ENCODE measurements around the gene DLG5.

Gene DLG5

DNA sequence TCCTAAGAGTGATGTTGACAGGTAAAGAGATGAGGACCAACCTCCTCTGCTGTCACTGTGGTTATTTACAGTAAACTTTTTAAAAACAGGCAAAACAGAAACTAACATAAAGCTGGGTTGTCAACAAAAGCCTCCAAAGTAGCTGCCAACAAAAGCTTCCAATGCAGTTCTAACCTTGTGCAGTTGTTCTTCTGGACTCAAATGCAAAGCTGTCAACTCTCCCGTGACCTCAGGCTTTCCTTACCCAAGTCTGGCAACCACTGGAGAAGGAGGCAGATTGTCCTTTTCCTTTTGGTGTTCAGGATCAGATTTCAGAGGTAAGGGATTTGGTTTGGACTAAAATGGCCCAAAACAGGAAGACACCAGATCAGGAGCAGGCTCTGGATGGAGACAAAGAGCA is 63.1 kb downstream of the DLG5 start:
- no peak for DNase-seq

DNA sequence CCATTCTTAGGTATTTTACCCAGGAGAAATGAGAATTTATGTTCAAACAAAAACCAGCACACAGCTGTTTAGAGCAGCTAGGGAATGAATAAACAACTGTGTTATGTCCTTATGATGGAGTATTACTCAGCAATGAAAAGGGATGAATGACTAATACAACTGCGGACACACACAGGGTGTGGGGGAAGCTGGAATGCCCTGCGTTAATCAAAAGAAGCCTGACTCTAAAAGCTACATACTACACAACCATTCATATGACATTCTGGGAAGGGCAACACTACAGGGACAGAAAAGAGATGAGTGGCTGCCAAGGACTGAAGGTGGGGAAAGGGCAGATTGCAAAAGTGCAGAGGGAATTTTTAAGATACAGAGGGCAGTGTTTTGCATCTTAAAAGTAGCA is 64.0 kb downstream of the DLG5 start:
- DNase-seq, result no peak

DNA sequence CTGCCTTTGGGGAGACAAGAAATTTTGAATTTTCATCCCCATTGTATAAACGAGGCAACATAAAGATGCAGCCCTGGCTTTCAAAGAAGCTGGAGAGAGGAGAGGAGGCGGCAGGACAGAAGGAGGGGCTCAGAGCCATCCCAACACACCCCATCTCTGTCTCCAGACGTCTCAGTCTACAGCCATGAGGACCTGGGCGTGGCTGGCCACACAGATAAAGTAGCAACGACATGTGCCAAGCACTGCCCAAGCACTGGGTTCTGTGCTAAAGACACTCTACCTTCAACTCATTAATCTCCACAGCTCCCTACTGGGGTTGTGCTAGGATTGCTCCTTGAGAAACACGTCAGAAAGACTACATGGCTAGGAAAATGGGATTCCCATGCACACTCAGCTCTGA is 65.2 kb downstream of the DLG5 start:
- DNase-seq, result no peak

DNA sequence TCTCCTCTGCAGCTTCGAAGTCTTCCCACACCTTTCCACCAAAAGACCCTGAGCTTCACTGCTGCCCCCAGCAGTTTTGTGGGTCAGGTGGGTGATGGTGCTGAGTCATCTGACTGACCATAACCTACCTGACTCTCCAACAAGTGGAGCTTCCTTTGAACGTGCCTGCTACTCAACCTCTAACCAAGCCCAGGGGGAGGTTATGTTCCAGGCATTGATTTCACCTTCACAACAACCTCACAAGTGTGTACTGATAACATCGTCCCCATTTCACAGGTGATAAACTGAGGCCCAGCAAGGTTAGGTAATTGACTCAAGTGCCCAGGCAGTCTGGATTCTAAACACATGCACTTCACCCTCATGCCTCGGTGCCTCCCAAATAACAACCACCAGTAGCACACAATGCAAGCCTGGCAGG is 66.7 kb downstream of the DLG5 start:
- no peak for DNase-seq

DNA sequence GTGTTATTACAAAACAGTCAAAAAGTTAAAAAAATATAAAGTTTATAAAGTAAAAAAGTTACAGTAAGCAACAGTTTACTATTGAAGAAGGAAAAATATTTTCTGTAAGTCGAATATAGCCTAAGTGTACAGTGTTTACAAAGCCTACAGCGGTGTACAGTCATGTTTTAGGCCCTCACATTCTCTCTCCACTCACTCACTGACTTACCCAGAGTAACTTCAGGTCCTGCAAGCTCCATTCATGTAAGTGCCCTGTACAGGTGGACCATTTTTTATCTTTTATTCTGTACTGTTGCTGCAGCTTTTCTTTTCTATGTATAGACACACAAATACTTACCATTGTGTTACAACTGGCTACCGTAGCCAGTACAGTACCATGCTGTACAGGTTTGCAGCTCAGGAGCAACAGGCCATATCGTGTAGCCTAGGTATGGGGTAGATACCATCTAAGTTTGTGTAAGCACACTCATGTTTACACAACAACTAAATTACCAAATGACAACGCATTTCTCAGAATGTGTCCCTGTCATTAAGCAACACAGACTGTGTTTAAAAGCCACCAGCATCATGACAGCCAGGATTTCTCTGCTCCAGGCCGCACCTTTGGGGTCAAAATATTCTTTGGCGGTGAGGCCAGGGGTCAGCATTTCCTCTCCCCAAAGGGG is 67.2 kb downstream of the DLG5 start:
- no peak for DNase-seq

DNA sequence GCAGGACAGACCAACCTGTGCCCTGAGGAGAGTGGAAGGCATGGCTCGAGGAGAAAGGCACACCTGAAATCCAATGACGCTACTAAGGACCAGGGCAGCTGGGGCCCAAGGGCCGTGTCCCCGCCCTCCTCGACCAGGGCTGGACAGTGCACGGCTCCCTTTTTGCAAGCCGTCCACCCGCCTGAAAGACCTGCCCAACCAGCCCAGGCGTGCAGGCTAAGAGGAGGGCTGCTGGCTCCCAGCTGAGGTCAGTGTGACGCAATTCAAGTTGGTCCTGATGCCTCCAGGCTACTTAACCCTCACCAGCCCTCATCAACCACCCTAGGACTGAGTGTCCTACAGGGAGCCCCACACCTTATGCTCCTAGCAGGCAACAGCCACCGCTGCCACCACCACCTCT is 69.3 kb downstream of the DLG5 start:
- no peak for DNase-seq

DNA sequence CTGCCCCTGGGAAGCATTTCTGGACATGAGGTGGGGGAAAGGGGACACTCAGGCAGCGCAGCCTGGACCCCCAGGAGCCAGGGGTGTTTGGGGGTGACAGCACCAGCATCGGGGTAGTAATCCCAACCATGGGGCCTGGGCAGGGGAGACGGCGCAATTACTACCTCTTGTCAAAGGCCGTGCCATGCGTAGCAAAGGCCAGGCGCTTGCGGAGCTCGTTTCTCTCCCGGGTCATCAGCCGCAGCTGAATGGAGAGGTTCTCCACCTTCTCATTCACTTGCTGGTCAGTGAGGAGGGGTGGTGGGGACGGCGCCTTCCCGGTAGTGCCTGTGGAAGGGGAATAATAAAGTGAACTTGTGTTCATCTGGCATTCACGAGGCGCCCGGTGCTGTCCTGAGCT is 70.0 kb downstream of the DLG5 start:
- no peak for DNase-seq

DNA sequence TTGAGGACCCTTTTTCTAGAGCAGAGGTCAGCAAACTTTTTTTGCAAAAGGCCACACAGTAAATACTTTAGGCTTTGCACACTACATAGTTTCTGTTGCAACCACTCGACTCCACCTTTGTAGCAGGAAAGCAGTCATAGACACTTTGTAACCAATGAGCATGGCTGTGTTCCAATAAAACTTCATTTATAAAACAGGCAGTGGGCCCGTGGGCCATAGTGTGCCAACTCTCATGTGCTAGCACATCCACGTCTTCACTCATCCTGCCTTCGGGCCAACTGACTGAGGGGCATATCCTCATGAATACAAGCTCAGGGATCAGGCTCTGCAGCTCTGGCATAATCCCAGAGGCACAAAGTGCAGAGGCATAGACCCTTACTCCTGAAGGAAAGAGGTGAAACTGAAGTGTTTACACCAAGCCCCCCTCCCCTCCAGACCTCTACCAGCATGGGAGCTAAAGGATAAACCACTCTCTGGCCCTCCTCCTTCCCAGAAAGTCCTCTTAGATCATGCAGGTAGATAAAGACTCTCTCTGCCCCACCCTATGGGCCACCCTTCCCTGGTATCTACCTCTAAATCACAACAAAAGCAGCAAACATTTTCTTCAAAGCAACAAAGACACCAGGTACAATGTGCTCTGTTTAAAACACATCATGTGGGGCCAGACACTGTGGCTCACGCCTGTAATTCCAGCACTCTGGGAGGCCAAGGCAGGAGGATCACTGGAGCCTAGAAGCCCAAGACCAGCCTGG is 71.0 kb downstream of the DLG5 start:
- no peak for DNase-seq

DNA sequence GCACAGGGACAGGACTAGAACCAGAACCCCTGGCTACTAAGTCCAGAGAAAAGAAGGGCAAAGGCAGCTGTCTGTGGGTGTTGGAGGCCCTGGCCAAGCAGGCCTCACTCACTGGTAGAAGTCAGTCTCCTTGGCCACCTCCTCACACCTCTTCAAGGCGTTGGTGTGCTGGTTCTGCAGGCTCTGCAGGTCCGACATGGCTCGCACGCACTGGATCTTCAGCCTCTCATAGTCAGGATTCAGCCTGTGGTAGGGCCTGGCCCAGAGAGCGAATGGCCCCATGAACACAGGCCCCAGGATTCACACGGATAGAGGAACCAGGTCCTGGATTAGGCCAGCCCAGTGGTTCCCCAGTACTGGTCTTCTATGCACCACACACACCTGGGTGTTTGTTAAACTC is 72.4 kb downstream of the DLG5 start:
- DNase-seq, result no peak

DNA sequence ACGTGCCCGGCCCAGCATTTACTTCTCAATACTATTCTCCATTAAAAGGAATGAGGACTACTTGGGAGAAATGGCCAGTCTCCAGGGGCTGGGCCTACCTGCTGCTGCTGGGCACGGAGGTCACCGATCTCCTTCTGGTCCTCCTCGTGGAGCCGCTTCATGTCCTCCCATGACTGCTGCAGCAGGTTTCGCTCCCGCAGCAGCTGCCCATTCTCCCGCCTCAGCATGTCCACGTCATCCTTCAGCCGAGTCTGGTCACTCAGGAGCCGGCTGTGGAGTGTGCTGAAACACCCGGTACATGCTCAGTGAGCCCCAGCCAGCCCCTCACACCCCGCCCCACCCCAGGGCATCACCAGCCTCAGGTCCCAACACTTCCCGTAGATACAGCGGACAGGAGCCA is 73.3 kb downstream of the DLG5 start:
- DNase-seq, result no peak

DNA sequence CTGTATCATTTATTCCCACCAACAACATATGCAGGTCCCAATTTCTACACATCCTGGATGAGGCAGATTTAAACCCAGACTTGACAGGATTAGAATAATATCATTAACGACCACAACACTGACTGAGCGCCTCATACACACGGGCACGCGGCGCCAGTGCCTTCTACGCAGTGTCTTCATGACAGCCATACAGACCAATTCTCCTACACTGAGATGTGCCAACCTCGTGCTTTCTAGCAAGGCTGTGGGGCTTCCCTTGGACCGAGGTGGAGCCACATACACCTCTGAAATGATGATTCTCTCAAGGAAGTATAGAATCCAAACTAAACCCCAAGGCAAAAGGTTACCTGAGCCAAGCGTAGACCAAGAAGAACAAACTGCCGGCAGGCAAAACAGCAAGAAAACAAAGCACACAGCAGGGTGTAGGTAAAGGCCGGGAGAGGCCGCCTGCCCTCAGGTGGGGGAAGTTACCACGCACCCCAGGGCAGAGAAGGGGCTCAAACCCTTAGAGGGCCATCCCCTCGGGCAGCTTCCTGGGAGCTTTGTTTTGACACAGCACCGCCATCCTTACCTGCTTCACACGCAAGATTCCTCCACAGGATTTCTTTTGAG is 75.8 kb downstream of the DLG5 start:
- DNase-seq, result no peak

DNA sequence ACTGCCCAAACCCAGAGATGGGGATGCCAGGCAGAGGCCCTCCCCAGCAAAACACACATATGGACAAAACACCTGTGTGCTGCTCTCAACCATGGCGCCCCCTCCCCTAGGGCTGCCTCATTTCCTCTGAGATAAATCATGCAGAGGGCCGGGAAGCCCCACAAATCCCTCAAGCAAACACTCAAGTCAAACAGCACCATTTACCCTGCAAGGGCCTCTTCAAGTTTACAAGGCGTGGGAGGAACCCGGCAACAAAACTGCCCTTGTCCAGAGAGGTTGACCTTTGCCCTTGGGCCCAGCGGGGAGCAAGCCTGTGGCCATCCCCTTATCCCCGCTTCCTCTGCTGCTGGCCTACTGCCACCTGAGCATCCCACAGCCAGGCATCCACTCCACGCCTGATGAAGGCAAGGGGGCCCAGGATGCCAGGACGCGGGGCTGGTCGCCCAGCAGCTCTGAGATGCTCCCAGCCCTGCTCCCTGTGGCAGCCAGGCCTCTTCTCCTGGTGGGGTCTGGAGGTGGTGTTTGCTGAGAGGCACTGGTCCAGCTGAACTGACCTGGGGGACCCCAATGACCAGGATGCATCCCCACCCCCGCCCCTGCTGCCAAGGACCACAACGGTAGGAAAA is 77.4 kb downstream of the DLG5 start:
- no peak for DNase-seq

DNA sequence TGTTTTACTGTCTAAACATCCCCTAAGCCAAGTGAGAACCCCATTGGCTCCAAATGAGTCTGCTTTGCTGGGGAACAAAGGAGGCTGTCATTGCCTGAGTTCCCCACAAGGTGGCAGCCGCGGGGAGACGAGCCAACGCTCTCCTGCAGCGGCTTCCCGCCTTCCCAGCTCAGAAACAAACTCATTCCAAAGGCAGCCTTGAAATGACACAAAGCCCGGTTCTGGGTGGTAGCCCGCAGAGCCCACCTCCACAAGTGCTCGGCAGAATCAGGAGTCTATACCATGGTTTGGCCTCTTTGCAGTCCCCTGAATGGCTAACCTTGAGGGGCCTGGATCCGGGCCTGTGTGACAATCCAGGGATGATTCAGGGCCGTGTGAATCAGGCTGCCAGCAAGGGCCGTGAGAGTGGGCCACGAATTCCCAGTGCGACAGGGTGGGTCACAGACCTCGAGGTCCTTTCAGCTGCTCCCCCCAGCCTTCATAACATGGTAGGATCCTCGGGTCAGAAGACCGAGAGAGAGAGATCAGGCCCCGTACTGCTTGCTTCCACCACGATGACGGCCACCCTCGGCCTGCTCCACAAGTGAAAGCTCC is 79.7 kb downstream of the DLG5 start:
- DNase-seq, result peak; percentile 62

DNA sequence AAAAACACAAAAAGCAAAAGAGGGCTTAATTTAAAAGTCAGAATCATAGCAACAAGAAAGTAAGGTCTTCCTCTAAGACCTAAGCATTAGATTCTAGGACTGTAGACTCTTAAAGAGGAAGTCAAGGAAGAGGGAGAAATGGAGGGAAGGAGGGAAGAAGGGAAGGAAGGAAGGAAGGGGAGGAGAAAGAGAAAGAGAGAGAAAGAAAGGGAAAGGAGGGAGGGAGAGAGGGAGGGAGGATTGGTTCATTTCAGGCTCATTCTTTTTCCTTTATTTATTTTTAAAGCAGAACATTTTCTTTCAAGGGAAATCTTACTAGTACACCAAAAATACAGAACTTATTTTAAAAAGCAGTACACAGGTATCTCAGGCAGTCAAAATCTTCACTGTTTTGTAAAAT is 81.1 kb downstream of the DLG5 start:
- DNase-seq, result no peak

DNA sequence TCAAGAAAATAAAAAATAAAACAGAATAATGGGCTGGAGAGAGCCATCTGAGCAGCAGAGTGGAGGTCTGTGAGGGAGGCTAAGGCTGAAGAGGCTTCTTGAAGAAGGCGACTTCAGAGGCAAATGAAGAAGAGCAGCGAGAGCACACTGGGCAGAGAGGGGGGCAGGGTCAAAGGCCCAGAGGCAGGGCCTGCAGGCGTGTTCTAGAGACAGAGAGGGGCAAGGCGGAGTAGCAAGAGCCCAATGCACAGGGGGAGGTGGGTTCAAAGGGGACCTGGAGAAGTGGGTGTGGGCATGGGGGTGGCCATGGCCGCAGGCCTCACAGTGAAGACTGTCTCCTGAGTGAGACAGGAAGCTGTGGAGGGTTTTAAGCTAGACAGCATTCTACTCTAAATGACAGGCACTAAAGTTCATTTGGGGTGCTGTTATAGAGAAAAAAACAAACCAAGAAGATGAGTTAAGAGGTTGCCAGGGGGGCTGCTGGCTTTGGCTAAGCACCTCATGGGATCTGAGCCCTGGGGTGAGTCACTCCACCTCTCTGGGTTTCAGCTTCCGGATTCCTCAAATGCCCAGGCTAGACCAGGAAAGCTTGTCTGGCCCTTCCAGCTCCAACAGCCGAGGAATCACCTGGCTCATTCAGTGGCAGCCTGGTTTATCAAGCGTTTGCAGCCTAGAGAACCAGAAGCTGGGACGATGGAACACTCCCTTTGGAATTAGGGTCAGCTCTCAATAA is 81.7 kb downstream of the DLG5 start:
- no peak for DNase-seq

DNA sequence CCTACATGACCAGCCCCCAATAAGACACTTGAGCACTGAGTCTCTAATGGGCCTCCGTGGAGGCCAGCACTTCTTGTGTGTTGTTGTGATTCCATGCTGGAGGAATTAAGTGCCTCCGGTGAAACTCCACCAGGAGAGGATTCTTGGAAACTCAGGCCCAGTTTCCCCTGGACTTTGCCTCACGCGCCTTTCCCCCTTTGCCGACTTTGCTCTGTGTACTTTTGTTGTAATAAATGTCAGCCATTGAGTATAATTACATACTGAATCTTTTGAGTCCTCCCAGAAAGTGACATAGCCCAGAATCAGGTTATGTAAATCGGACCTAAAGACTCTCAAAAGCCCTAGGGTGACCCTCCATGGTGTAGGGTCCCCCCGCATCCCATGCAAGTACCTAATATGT is 82.4 kb downstream of the DLG5 start:
- DNase-seq, result no peak

DNA sequence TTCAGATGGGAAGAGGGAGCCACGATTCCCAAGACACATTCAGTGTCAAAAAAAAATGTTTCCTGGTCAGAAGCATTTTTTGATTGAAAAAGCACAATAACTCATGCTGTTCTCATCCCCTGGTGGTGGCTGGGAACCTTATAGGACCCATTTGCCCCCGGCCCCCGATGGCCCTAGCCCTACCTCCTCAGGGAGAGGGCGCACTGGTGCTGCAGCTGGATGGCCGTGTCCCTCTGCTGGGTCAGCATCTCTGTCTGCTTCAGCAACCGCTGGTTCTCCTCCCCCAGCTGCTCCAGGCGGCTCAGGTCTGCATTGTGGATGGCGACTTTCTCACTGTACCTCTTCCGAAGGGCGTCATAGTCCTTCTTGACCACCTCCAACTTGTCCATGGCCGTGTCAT is 83.3 kb downstream of the DLG5 start:
- DNase-seq, result no peak

DNA sequence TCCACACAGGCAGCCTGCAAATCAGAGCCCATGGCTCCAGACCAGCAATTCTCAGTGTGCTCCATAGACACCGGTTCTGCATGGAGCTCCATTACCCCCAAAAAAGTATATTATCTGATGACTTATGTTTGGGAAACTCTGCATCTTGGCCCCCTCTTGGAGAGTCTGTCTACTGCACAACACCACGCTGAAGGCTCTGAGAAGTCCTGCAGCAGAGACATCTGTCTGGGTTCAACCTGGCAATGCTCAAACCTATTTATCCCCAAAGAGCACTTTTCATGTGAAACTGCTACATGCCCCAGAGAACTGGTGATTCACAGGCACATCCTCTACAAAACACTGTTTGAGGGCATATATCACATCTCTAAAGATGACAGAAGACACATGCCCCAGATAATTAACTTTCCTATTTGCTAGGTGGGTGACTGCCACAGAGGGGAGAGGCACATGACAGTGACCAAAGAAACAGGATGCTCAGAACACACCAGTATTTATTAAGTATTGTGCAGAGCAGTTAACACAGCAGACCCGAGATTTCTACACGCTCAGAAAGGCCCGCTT is 83.8 kb downstream of the DLG5 start:
- DNase-seq, result no peak

DNA sequence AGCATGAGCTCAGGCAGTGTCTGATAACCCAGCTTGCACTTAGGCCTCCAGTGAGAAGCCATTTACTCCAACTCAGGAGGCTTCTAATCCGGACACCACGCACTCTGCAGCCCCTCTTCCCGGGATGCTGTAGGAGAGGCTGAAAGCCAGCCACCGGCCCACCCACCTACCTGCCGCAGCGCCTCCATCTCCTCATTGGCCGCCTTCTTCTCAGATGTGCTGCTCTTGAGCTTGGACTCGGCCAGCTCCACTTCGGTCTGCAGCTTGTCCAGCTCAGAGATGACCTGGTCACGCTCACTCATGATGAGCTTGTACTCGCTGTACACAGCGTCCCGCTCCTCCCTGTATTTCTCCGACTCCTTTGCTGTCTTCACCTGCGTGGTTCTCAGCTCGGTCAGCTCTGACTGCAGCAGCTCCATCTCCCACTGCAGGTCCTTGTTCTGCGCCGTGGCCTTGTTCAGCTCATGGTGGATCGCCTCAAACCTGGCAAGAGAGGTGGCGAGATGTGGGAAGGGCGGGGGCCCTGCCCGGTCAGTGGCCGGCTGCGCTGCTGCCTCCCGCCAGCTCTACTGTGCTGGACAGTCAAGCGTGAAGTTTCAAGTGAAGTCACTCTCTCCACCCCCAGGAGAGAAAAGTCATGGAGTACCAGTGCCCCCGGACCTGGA is 84.7 kb downstream of the DLG5 start:
- no peak for DNase-seq

DNA sequence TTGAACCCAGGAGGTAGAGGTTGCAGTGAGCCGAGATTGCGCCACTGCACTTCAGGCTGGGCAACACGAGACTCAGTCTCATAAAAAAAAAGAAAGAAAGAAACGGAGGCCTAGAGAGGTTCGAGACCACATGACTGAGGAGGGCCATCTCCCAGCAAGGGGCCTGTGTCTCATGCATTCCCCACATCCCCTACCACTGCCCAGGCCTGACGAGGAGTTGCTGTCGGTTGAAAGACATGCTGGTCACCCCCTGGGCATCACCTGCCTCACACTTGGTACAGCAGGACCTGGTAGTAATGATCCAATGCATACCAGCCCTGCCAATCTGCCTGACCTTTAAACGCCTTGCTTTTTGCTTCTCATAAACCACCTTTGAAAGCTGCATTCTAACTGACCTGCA is 85.9 kb downstream of the DLG5 start:
- no peak for DNase-seq

DNA sequence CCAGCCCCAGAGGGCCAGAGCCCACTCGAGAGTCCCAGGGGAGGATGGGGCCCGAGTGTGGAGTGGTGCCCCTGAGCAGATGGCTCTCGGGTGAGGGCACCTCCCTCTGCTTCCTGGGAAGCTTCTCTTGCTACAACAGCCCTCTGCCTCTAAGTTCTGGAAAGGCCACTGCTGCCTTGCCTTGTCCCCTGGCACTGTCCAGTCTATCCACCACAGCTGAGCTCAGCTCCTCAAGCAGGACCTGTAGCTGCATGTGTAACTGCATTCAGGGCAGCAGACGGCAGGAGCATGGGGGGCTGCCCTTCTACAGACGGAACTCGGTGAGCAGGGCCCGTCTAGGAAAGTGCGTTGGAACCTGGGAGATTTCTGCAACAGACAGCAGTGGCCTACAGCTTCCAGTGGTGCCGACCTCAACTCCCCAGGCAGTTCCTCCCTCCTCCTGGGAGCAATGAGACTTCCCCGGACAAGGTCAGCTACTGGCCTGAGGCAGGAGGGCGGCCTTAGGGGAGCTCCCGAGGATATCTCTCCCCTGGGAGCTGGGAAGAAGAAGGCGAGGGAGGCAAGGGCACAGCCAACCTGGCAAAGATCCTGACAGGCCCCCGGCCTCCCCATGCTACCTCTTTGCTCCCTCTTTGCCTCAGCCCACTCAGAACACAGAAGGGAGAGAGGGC is 88.5 kb downstream of the DLG5 start:
- DNase-seq, result no peak
